Glomerular visceral epithelial cell (primary cell): ENCODE results near the gene NPIPB9.
"Not testable (repeated sequence)": the region's sequence is repeated elsewhere in the genome, so short reads cannot be mapped to it uniquely, and the experiment has no call there.

Experiments used
- DNase-seq: peaks from one replicate; pipeline ENCODE4 v3.0.0-alpha.2; 2016; ENCODE audit errors: extremely low spot score

Gene NPIPB9

DNA sequence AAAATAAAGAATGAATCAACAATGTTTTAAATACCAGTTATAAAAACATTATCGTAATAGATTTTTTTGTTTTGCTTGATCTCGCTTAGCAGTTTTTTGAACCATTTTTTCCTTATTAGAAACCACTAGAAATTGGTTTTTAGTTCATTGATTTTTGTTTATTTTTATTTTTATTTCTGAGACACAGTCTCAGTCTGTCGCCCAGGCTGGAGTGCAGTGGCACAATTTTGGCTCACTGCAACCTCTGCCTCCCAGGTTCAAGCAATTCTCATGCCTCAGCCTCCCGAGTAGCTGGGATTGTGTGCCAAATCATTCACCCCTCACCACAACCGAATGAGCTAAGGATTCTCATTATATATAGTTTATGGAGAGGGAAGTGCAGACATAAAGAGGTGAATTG, at the start of gene NPIPB9:
NPIPB9 (plus strand) TSS at position 301 of the 400 bp plus-strand sequence.
- DNase-seq = not testable (repeated sequence)

DNA sequence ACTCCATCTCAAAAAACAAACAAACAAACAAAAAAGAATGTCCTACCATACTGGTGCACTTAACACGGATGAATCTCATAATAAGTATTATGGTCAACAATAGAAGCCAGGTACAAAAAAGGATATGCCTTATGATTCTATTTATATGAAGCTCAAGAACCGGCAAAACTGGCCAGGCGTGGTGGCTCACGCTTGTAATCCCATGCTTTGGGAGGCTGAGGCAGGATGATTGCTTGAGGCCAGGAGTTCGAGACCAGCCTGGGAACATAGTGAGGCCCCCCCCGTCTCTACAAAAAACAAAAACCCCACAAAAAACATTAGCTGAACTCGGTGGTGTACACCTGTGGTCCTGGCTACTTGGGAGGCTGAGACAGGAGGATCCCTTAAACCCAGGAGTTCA, 47.3 kb upstream of the NPIPB9 start:
- DNase-seq = not testable (repeated sequence)

GRCh38 chr16:28711220-28712083, 40.1 kb upstream of the NPIPB9 start, which contains the start of gene EIF3C:
EIF3C (plus strand) TSS chr16:28711464; CDS start chr16:28711687, 223 bp downstream.
- DNase-seq = not testable (repeated sequence)

DNA sequence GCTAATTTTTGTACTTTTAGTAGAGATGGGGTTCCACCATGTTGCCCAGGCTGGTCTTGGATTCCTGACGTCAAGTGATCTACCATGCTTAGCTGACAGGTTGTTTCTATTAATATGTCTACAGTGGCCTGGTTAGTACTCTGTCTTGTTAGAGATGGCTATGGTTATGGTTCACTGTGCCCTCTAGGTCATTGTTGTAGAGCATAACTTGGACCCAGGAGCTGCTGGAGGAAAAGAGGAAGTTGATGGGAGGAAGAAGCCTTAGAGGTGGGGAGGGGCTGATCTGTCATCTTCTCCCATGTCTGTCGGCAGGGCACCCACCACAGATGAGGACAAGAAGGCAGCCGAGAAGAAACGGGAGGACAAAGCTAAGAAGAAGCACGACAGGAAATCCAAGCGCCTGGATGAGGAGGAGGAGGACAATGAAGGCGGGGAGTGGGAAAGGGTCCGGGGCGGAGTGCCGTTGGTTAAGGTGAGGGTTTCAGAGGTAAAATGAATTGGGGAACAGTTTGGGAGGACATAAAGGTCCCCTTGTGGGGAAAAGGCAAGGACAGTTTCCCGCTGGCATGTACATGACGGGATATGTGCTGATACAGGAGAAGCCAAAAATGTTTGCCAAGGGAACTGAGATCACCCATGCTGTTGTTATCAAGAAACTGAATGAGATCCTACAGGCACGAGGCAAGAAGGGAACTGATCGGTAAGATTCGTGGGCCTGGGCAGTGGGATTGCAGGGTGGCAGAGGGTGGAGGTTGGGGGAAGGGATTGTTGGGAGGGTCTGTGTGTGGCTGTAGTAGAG, 28.5 kb upstream of the NPIPB9 start:
- DNase-seq = not testable (repeated sequence)

- DNase-seq = not testable (repeated sequence)
These were observed 20.3 kb upstream of the NPIPB9 start for GRCh38 chr16:28731253-28731652.

- not testable (repeated sequence) for DNase-seq
These were observed 19.0 kb upstream of the NPIPB9 start for GRCh38 chr16:28732455-28733124.

DNA sequence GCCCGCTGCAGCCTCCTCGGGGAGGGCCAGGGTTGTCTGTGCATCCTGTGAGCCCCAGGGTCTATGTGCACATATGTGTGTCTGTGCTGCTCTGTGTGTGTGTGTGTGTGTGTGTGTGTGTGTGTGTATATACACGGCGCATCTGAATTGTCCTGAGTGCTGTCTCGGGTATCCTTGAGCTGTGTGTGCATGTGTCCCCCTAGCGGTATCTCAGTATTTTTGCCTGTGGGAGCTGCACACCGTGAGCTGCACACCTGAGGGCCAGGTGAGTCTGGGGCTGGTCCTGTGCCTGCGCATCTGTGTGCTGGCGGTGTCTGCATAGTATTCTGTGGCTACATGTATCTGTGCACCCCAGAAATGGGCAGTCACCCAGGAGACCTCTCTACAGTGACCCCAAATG, 11.8 kb upstream of the NPIPB9 start:
- DNase-seq = not testable (repeated sequence)

- not testable (repeated sequence) for DNase-seq
These were observed 11.0 kb upstream of the NPIPB9 start for GRCh38 chr16:28740631-28741030.

DNA sequence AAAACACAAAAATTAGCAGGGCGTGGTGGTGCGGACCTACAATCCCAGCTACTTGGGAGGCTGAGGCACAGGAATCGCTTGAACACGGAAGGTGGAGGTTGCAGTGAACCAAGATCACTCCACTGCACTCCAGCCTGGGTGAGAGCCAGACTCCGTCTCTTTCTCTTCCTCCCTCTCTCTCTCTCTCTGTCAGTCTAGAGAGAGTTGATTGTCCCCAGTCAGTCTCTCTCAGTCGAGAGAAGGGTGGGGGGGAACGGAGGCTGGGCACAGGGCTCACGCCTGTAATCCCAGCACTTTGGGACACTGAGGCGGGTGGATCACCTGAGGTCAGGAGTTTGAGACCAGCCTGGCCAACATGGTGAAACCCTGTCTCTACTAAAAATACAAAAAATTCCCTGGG, 10.3 kb upstream of the NPIPB9 start:
- DNase-seq = peak; percentile 0

DNA sequence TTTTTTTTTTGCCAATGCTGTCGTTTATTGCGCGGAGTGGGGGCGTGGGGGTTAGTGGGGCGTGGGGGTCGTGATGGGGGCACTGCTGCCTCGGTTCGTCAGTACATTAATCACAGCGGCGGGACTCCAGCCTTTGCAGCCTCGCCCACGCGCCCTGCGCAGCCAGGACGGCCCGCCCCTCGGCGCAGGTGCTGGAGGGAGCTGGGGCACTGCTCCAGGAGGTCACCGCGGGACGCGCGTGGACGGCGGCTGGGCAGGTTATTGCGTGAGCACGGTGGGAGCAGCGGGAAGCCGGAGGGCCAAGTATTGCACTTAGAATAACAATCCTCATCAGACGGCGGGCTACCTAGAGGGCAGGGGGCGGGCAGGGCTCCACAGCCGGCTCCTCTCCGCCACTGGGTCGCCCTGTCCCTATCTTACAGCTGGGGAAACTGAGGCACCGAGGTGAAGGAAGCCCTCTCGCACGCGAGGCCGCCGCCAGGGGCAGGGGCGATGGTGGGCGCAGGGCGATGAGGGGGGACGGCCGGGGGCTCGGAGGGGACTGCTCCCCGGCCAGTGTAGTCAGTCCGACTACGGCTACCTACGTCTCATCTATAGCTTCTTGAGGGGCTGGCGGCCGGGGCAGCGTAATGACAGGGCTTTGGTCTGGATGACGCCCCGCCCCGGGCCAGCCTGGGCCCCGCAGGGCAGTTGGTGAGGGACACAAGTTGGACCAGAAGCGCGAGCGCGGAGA, 4.8 kb upstream of the NPIPB9 start:
- DNase-seq = not testable (repeated sequence)

DNA sequence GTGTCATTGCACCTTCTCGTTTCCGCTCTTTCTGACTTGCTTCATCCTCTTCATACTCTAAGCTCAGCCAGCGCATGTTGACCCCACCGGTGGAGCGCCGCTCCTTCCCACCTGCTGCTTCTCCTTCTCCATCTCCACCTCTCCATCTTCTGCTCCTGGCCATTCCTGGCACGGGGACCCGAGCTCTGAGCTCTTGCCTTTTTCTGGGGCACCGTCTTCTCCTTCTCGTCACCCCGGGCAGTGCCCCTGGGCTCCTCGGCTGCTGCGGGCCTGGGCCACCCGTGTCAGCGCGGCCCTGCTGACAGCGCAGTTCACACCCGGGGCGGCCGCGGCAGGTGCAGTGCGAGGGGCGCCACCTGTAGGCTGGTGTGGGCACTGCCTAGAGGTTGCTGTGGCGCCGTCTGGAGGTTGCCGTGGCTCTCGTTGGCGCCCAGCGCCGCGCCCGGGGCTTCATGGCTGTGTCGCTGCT, 1.6 kb upstream of the NPIPB9 start:
- DNase-seq = not testable (repeated sequence)

DNA sequence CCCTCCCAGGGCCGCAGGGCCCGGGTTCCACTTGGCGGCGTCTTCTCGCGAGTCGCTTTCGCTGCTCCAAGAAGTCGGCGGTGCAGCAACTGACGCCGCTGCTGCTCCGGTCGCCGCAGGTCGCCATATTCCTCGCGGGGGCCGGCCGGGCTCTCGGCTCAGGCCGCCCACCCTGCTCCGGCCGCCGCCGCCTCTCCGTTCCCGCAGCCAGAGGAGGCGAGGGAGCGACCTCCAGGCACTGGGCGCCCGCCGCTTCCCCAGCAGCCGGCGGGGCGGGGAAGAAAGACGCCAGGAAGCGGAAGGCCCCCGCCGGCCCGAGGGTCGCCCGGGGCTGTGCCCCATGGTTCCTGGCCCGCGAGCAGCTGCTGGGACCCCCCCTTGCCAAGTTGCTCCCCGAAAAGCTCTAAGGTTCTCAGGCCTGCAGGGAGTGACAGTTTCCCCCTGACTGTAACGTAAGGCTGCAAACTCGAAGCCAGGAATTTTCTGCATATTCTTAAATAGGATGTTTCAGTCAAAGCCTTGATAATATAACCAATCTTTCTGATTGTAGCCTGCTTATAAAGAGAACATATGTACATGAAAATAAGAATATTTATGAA, 1.0 kb upstream of the NPIPB9 start:
- not testable (repeated sequence) for DNase-seq

DNA sequence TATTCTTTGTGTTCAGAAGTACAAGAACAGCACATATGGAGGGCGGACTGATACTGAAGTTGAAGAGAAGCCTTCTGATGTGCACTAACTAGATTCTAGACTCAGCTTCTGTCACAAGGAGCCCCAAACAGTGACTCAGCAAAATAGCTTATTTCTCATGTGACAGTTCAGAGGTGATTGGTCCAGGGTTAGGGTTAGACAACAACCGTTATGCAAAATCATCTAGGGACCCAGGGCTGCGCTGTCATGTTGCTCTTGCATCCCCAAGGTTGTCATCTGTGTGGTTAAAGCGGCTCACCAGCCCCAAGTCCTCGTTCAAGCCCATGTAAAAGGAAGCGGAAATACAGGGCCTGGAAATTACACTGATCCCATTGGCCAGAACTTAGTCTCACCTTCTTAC, 30.1 kb downstream of the NPIPB9 start:
- DNase-seq = not testable (repeated sequence)

- not testable (repeated sequence) for DNase-seq
These were observed 30.8 kb downstream of the NPIPB9 start for GRCh38 chr16:28782357-28782756.

DNA sequence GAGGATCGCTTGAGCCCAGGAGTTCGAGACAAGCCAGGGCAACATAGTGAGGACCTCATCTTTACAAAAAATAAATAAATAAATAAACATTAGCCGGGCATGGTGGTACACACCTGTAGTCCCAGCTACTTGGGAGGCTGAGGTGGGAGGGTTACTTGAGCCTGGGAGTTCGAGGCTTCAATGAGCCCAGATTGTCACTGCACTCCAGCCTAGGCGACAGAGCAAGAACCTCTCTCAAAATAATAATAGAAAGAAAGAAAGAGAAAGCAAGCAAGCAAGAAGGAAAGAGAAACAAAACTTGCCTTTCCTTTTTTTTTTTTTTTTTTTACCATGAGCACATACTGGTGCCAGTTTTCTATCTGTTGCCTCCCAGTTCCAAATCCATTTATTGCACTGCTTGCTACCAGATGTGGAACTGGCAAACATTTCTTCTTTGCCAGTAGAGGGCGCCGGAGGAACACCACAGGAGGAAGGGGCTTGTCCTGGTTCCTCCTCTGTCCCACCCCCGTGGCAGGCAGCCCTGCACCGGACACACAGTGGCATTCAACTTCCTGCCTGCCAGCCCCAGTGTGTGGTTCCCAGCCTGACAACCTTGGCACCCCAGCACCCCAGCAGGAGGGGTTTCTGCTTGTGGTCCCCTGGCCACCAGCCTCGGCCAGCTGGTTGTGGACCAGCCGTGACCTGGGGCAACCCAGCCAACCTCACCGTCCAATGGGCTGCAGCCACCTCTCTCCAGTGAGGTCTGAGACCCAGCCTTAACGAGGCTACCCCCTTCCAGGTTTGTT, 50.8 kb downstream of the NPIPB9 start:
- not testable (repeated sequence) for DNase-seq

DNA sequence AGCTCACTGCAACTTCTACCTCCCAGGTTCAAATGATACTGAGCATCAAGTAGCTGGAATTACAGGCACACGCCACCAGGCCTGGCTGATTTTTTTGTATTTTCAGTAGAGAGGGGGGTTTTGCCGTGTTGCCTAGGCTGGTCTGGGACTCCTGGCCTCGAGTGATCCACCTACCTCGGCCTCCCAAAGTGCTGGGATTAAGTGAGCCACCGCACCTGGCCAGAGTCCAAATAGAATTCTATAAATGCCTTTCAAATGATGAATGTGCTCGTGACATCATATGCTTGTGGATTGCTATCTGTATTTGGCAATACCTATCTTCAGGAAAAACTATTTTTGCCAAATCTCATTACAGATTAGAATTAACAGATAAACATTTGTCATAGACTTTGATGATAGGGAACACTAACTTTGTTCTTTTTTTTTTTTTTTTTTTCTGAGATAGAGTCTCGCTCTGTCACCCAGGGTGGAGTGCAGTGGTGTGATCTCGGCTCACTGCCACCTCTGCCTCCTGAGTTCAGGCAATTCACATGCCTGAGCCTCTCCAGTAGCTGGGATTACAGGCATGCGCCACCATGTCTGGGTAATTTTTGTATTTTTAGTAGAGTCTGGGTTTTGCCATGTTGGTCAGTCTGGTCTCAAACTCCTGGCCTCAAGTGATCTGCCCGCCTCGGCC, 56.0 kb downstream of the NPIPB9 start:
- not testable (repeated sequence) for DNase-seq

- DNase-seq = no peak
These were observed 68.4 kb downstream of the NPIPB9 start for GRCh38 chr16:28820016-28820415.

DNA sequence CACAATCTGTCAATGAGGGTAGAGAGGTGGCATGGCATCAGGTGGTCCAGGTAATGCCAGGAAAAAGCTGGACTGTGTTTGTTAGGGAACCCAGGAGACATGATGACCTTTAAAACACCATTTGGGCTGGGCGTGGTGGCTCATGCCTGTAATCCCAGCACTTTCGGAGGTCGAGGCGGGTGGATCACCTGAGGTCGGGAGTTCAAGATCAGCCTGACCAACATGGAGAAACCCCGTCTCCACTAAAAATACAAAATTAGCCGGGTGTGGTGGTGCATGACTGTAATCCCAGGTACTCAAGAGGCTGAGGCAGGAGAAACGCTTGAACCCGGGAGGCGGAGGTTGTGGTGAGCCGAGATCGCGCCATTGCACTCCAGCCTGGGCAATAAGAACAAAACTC, 69.0 kb downstream of the NPIPB9 start:
- not testable (repeated sequence) for DNase-seq

DNA sequence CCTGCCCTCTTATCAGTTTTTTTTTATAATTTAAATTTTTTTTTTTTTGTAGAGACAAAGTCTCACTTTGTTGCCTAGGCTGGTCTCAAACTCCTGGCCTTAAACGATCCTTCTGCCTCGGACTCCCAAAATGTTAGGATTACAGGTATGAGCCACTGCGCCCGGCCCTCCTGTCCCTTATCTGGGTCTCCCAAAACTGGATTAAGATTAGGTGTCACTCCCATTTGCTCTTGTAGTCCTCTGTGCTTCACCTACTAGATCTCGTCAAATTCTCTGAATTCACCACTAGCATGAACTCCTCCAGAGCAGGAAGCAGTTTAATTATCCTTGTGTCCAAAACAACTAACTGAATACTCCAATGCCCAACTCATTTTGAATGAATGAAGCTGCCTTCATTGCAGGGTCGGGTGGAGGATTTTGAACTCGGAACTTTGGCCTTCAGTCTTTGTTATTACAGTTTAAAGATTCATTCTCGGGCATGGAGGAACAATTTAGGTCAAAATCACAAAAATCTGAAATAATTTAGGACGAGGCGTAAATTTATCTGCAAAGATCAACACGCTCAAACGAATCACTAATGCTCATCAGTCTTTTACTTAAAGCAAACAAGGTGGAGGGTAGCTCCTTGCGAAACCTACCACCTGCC, 70.4 kb downstream of the NPIPB9 start:
- DNase-seq = no peak
